Lower leg skin (tissue), 3 donors: Measurements from ENCODE around the gene PAX4.

ENCODE experiments used
- CTCF ChIP-seq, 3 donors: fragments of 450-650 bp; IDR thresholded peaks; one replicate each; pipeline ENCODE4 v1.5.1; 2016; ENCODE audit warnings: antibody characterized with exemption in 3 of 3, mild to moderate bottlenecking in 3 of 3, moderate library complexity in 2 of 3
- POLR2A ChIP-seq, 2 donors: fragments of 450-650 bp; IDR thresholded peaks; one replicate each; pipeline ENCODE4 v1.6.1; 2016 to 2017; ENCODE audit warnings: antibody characterized with exemption in 2 of 2, mild to moderate bottlenecking in 1 of 2, moderate library complexity in 1 of 2

- TF ChIP-seq CTCF (IDR thresholded peaks at IDR 0.05) = no peak
- TF ChIP-seq POLR2A (IDR thresholded peaks at IDR 0.05) = no peak
Observed at GRCh38 chr7:127578036-127578684, 39.8 kb downstream of the PAX4 start.
